DOHH2 (cell line): ENCODE measurements around the gene CELF3.

Experiments
- H3F3A ChIP-seq: fragments of 200-600 bp; sonication (generic), shearing (Covaris generic); 2 replicates; pipeline ENCODE4 v1.6.0; 2016; ENCODE audit warnings: antibody characterized with exemption, mild to moderate bottlenecking; ENCODE audit not compliant: control insufficient read depth, insufficient read depth
- H3K27ac ChIP-seq: fragments of 200-600 bp; sonication (generic); 2 replicates; pipeline ENCODE4 v1.5.1; 2014; ENCODE audit warnings: low read depth, mild to moderate bottlenecking, low read length, moderate library complexity
- H3K27me3 ChIP-seq: fragments of 200-600 bp; sonication (generic); 2 replicates; pipeline ENCODE4 v1.6.1; 2014; ENCODE audit warnings: mild to moderate bottlenecking, low read length, mixed read lengths; ENCODE audit not compliant: control insufficient read depth
- H3K36me3 ChIP-seq: fragments of 200-600 bp; sonication (generic); 2 replicates; pipeline ENCODE4 v1.6.1; 2014; ENCODE audit warnings: mild to moderate bottlenecking, low read length, moderate library complexity, mixed read lengths; ENCODE audit not compliant: control insufficient read depth
- H3K4me1 ChIP-seq: fragments of 200-600 bp; sonication (generic); 2 replicates; pipeline ENCODE4 v1.6.1; 2014; ENCODE audit warnings: mild to moderate bottlenecking, low read length, mixed read lengths; ENCODE audit not compliant: control insufficient read depth
- H3K4me2 ChIP-seq: fragments of 200-600 bp; sonication (generic); 2 replicates; pipeline ENCODE4 v1.6.0; 2014; ENCODE audit warnings: mild to moderate bottlenecking, low read length, moderate library complexity
- H3K4me3 ChIP-seq: fragments of 200-600 bp; sonication (generic); 2 replicates; pipeline ENCODE4 v1.5.1; 2014; ENCODE audit warnings: mild to moderate bottlenecking, low read length, mixed read lengths
- H3K79me2 ChIP-seq: fragments of 200-600 bp; sonication (generic); 2 replicates; pipeline ENCODE4 v1.6.1; 2014; ENCODE audit warnings: mild to moderate bottlenecking, low read length, mixed read lengths; ENCODE audit not compliant: control insufficient read depth
- H3K9me2 ChIP-seq: fragments of 200-600 bp; sonication (generic); replicated peaks from 2 replicates; pipeline ENCODE4 v1.6.1; 2014; ENCODE audit warnings: mild to moderate bottlenecking, low read length, mixed read lengths; ENCODE audit not compliant: control insufficient read depth
- H3K9me3 ChIP-seq: fragments of 200-600 bp; sonication (generic); 2 replicates; pipeline ENCODE4 v1.6.1; 2014; ENCODE audit warnings: antibody characterized with exemption, low read length, mixed read lengths; ENCODE audit not compliant: control insufficient read depth, insufficient read depth
- H4K20me1 ChIP-seq: fragments of 200-600 bp; sonication (generic); 2 replicates; pipeline ENCODE4 v1.6.0; 2014; ENCODE audit warnings: low read depth, mild to moderate bottlenecking, antibody characterized with exemption, low read length, moderate library complexity; ENCODE audit not compliant: control insufficient read depth, insufficient read depth
- EZH2phosphoT487 ChIP-seq: fragments of 200-600 bp; sonication (generic); IDR thresholded peaks from 2 replicates; pipeline ENCODE4 v1.6.1; 2017; ENCODE audit warnings: borderline replicate concordance, mild to moderate bottlenecking, antibody characterized with exemption, low read length, moderate library complexity, mixed read lengths
- TF ChIP-seq, protein P1 (sequence below): fragments of 200-600 bp; sonication (generic); IDR thresholded peaks from one replicate; pipeline ENCODE4 v1.5.1; 2014; ENCODE audit warnings: antibody characterized with exemption, mild to moderate bottlenecking, low read depth, low read length; ENCODE audit not compliant: poor library complexity, severe bottlenecking

Gene CELF3

DNA sequence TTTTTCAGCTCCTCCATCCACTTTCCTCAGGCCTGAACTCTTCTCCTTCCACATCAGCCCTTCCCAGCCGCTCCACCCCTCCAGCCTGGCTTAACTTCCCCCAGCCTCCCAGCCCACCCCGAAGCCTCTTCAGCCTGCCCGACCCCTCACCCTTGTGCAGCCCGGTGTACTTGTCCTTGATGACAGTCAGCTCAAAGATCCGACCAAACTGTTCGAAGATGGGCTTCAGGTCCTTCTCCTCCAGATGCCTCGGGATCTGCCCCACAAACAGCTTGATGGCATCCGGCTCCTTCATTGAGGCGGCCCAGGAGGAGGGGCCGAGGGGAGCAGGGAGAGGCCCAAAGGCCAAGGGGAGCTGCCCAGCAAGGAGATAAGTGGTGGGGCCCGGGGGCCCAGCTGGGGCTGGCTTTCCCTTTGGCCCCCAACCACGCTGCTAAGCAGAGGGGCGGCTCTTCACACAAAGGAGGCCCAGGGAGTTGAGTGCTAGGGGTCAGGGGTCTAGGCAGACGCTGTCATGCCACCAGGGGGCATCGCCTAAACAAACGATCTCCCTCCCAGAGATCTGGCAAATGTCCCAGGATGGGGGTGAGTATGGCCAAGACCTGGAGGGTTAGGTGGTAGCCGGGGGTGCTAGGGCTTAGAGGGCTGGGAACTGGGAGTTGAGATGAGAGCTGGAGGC is 738 bp downstream of the CELF3 start:
- TF ChIP-seq, protein P1, sequence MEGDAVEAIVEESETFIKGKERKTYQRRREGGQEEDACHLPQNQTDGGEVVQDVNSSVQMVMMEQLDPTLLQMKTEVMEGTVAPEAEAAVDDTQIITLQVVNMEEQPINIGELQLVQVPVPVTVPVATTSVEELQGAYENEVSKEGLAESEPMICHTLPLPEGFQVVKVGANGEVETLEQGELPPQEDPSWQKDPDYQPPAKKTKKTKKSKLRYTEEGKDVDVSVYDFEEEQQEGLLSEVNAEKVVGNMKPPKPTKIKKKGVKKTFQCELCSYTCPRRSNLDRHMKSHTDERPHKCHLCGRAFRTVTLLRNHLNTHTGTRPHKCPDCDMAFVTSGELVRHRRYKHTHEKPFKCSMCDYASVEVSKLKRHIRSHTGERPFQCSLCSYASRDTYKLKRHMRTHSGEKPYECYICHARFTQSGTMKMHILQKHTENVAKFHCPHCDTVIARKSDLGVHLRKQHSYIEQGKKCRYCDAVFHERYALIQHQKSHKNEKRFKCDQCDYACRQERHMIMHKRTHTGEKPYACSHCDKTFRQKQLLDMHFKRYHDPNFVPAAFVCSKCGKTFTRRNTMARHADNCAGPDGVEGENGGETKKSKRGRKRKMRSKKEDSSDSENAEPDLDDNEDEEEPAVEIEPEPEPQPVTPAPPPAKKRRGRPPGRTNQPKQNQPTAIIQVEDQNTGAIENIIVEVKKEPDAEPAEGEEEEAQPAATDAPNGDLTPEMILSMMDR, result peak; percentile 39
- no peak for TF ChIP-seq EZH2phosphoT487
- Histone ChIP-seq H3K9me3 (no peaks in the 10 kb centered on the region), H3K4me1 (peaks cover 2% of the 10 kb centered on the region; the same call in 1 of the 2 replicates), H4K20me1 (no peaks in the 10 kb centered on the region), H3F3A (no peaks in the 10 kb centered on the region), H3K4me3 (no peak overlapping the region), H3K4me2 (no peak overlapping the region), H3K27me3 (peaks cover 52% of the 10 kb centered on the region), H3K36me3 (no peaks in the 10 kb centered on the region), H3K9me2 (no peaks in the 10 kb centered on the region), H3K79me2 (no peaks in the 10 kb centered on the region), H3K27ac (no peak overlapping the region)

DNA sequence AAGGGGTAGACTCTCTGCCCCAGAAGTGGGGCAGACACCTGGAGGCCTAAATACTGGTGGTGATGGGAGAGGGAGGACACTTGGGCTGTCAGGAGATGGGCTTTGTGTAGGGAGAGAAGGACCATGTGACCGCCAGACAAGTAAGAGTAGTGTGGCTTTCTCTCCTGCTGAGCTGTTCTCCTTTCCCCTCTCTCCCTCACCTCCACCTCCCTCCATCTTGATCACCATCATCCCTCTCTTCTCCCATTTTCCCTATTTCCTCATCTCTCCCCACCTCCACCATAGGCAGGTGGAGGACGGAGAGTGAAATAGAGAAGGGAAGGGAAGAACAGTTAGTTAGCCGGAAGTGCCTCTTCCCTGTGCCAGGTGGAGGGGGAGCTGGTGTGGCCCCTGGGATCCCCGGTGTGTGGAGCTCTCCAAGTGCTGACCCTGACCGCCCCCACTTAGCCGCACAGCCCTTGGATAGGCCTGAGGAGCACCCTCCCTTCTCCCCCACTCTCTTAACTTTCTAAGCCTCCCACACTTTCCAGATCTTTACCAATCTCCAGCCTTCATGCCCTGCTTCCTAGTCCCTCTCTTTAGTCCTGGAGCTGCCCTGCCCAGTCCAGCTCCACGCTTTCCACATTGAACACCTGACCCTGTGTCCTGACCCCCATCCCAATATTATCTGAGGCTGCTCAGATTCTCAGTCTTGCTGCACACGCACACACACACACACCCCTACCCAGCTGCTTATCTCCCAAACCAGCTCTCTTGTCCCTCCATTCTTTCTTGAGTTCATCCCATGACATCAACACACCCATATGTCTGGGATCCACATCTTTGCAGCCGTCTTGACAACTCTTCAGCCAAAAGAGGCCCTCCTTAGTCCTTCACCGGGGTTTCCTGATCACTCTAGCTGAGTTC is 1.5 kb downstream of the CELF3 start:
- Histone ChIP-seq H3K27me3 (peaks cover 44% of the 10 kb centered on the region), H3K4me1 (peaks cover 2% of the 10 kb centered on the region; the same call in 1 of the 2 replicates), H3K4me2 (no peak overlapping the region), H3K4me3 (no peak overlapping the region), H3K27ac (no peak overlapping the region), H3F3A (no peaks in the 10 kb centered on the region), H3K36me3 (no peaks in the 10 kb centered on the region), H4K20me1 (no peaks in the 10 kb centered on the region), H3K9me2 (no peaks in the 10 kb centered on the region), H3K79me2 (no peaks in the 10 kb centered on the region), H3K9me3 (no peaks in the 10 kb centered on the region)
- no peak for TF ChIP-seq EZH2phosphoT487
- TF ChIP-seq, protein P1, result no peak

DNA sequence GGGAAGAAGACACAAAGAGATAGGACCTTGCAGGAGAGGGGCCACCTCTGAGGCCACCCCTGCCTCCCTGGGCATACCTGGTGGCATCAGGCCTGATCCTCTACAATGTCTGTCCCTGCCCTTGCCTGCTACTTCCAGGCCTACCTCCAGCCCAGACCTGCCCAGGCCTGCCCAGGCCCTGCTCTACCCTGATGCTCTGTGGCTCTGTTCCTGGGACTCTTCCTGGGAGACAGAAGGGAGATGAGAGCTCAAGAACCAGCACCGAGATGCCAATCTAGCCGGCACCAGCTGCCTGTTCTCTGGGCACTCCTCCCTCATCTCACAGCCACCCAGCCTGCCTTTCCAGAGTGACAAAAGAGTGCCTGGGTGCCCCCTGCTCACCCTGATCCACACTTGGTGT is 2.7 kb downstream of the CELF3 start:
- H3F3A ChIP-seq, result no peaks in the 10 kb centered on the region
- H3K9me3 ChIP-seq, result no peaks in the 10 kb centered on the region
- no peaks in the 10 kb centered on the region for H4K20me1 ChIP-seq
- H3K36me3 ChIP-seq, result no peaks in the 10 kb centered on the region
- H3K9me2 ChIP-seq, result no peaks in the 10 kb centered on the region
- no peak overlapping the region for H3K4me3 ChIP-seq
- TF ChIP-seq EZH2phosphoT487, result no peak
- TF ChIP-seq, protein P1, result no peak
- no peaks in the 10 kb centered on the region for H3K79me2 ChIP-seq
- peaks cover 33% of the 10 kb centered on the region for H3K27me3 ChIP-seq
- H3K4me2 ChIP-seq, result no peak overlapping the region
- H3K4me1 ChIP-seq, result peaks cover 2% of the 10 kb centered on the region; the same call in 1 of the 2 replicates
- no peak overlapping the region for H3K27ac ChIP-seq
